ENCODE measurements around the gene AKAP8L.

DNA sequence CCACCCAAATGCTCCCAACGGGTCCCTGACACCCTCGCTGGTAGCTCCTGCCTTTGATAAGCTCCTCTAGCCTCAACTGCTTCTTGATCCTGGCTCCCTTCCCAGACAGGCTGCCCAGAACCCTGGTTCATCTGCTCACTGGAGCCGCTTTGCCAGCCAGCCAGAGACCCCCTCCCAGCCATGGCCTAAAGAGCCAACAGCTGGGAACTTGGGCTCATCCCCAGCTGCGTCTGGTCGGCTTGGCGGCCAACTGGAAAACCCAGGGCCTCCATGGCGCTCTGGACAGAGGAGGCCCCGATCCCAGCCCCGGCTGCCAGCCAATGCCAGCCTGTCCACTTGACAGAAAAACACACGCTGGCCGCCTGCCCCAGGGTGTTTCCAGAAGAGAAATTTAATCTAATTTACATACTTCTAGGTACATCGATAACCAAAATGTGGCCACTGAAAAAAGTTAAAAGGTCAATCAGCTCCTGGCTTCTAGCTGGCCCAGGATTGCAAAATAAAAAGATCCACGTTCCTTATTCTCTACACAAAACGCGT, 3.0 kb upstream of the AKAP8L start:
- no peak for TF ChIP-seq EP300 (IDR thresholded peaks at IDR 0.05; ENCODE audit: low read depth)
- TF ChIP-seq, protein P1, sequence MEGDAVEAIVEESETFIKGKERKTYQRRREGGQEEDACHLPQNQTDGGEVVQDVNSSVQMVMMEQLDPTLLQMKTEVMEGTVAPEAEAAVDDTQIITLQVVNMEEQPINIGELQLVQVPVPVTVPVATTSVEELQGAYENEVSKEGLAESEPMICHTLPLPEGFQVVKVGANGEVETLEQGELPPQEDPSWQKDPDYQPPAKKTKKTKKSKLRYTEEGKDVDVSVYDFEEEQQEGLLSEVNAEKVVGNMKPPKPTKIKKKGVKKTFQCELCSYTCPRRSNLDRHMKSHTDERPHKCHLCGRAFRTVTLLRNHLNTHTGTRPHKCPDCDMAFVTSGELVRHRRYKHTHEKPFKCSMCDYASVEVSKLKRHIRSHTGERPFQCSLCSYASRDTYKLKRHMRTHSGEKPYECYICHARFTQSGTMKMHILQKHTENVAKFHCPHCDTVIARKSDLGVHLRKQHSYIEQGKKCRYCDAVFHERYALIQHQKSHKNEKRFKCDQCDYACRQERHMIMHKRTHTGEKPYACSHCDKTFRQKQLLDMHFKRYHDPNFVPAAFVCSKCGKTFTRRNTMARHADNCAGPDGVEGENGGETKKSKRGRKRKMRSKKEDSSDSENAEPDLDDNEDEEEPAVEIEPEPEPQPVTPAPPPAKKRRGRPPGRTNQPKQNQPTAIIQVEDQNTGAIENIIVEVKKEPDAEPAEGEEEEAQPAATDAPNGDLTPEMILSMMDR (IDR thresholded peaks at IDR 0.05), result no peak
- no peak for TF ChIP-seq POLR2A (IDR thresholded peaks at IDR 0.05)

All from transverse colon (tissue), 3 donors.